NB4 (cell line): ENCODE measurements around the gene CACNA2D3.

Experiments
- DNase-seq: peaks from one replicate; pipeline ENCODE4 v3.0.0; 2010; ENCODE audit warnings: low read depth
- H3K4me3 ChIP-seq: one replicate; pipeline ENCODE4 v1.5.1; 2011; ENCODE audit warnings: mild to moderate bottlenecking, low read depth, low read length, moderate library complexity
- CTCF ChIP-seq: IDR thresholded peaks from one replicate; pipeline ENCODE4 v1.5.1; 2012; ENCODE audit warnings: low read depth, low read length
- MAX ChIP-seq: IDR thresholded peaks from 2 replicates; pipeline ENCODE4 v1.6.1; 2011; ENCODE audit warnings: low read depth, low read length
- MYC ChIP-seq: IDR thresholded peaks from 2 replicates; pipeline ENCODE4 v1.6.1; 2011; ENCODE audit warnings: low read depth, low read length
- POLR2A ChIP-seq: IDR thresholded peaks from 2 replicates; pipeline ENCODE4 v1.6.1; 2011; ENCODE audit warnings: mild to moderate bottlenecking; ENCODE audit not compliant: insufficient read length; ENCODE audit errors: extremely low read depth

CACNA2D3 gene

GRCh38 chr3:54859184-54859583 lies 736.8 kb downstream of the CACNA2D3 start:
- H3K4me3 ChIP-seq: no peak overlapping the region
- DNase-seq: no peak
- TF ChIP-seq CTCF (no peak), MAX (no peak), POLR2A (no peak), MYC (no peak)

GRCh38 chr3:54861248-54862067 lies 739.1 kb downstream of the CACNA2D3 start:
- DNase-seq: no peak
- TF ChIP-seq POLR2A: no peak
- TF ChIP-seq MAX: no peak
- TF ChIP-seq MYC: no peak
- no peak for TF ChIP-seq CTCF
- no peak overlapping the region for H3K4me3 ChIP-seq

- H3K4me3 ChIP-seq: peak overlapping the region; percentile 51
- no peak for TF ChIP-seq CTCF
- TF ChIP-seq MYC: no peak
- TF ChIP-seq MAX: no peak
- no peak for TF ChIP-seq POLR2A
- DNase-seq: peak; percentile 93
Observed at GRCh38 chr3:54862526-54862925, 740.2 kb downstream of the CACNA2D3 start.

GRCh38 chr3:54863366-54863765 lies 741.0 kb downstream of the CACNA2D3 start:
- H3K4me3 ChIP-seq: peak overlapping the region; percentile 51
- no peak for TF ChIP-seq CTCF
- 0 out of 2 replicates have a peak, but pooled peaks have one; percentile 24 for TF ChIP-seq MYC

GRCh38 chr3:54863786-54864185 lies 741.4 kb downstream of the CACNA2D3 start:
- DNase-seq: peak; percentile 44
- no peak overlapping the region for H3K4me3 ChIP-seq
- no peak for TF ChIP-seq POLR2A
- no peak for TF ChIP-seq CTCF
- no peak for TF ChIP-seq MYC
- no peak for TF ChIP-seq MAX

More at GRCh38 chr3:54863366-54863765, 741.0 kb downstream of the CACNA2D3 start:
- peak; percentile 86 for DNase-seq
